CD4-positive, alpha-beta T cell treated with Interleukin-17A for 1 hour (primary cell): Measurements from ENCODE around the gene FUCA1.
"Not testable (repeated sequence)": the region's sequence is repeated elsewhere in the genome, so short reads cannot be mapped to it uniquely, and the experiment has no call there.

ENCODE experiments used
- DNase-seq: peaks from one replicate; pipeline ENCODE4 v3.0.0-alpha.2; 2020

The FUCA1 gene

DNA sequence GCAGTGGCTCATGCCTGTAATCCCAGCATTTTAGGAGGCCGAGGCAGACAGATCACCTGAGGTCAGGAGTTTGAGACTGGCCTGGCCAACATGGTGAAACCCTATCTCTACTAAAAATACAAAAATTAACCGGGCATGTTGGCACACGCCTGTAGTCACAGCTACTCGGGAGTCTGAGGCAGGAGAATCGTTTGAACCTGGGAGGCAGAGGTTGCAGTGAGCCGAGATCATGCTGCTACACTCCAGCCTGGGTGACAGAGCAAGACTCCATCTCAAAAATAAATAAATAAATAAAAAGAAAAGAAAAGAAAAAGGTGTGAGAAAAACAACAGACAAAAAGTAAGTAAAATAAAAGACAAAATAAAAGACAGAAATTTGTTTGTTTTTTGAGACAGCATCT, 33.9 kb downstream of the FUCA1 start:
- not testable (repeated sequence) for DNase-seq

DNA sequence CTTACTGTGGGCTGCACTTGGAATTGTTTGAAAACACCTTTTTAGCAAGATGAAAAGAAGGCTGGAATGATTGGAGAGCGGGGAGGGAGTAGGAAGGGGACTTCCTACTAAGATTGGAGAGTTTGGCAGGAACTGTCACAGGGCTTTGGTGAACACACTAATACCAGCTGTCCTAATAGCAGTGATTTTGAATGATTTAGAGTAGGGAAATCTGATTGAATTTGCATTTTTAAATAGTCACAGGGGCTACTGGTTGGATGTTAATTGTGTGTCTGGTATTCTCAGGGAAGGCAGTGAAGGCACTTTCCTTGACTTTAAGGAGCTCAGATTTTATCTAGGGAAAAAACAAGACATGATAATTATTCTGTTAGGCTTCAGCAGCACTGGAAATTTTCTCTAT, 40.4 kb downstream of the FUCA1 start:
- DNase-seq = no peak

DNA sequence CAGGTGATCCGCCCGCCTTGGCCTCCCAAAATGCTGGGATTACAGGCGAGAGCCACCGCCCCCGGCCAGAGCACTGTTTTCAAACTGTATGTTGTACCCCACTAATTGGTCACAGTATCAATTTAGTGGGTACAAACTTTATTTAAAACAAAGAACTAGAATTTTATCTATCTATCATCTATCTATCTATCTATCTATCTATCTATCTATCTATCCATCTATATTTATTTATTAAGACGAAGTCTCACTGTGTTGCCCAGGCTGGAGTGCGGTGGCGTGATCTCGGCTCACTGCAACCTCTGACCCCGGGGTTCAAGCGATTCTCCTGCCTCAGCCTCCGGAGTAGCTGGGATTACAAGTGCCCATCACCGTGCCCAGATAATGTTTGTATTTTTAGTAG, 41.5 kb downstream of the FUCA1 start:
- not testable (repeated sequence) for DNase-seq

DNA sequence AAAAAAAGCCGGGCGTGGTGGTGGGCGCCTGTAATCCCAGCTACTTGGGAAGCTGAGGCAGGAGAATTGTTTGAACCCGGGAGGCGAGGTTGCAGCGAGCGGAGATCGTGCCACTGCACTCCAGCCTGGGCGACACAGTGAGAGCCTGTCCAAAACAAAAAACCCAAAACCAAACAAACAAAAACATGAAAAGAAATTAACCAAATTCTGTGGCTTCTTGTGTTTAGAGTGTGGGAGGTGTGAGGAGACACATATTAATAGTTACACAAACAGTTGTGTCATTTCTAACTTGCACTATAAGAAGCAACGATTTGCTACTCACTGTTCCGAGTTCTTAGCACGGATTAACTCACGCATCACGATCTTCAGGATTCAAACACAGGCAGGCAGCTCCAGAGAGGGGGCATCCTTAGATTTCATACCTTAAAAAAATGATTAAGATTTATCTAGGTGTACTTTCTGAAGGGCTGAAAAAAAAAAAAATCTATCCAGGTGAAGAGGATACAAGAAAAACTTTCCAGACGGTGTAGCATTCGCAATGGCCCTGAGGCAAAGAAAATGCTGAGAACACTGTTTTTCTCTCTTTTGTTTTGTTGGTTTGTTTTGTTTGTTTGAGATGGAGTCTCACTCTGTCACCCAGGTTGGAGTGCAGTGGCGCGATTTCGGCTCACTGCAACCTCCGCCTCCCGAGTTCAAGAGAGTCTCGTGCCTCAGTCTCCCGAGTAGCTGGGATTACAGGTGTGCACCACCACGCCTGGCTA, 42.1 kb downstream of the FUCA1 start:
- peak; percentile 42 for DNase-seq

DNA sequence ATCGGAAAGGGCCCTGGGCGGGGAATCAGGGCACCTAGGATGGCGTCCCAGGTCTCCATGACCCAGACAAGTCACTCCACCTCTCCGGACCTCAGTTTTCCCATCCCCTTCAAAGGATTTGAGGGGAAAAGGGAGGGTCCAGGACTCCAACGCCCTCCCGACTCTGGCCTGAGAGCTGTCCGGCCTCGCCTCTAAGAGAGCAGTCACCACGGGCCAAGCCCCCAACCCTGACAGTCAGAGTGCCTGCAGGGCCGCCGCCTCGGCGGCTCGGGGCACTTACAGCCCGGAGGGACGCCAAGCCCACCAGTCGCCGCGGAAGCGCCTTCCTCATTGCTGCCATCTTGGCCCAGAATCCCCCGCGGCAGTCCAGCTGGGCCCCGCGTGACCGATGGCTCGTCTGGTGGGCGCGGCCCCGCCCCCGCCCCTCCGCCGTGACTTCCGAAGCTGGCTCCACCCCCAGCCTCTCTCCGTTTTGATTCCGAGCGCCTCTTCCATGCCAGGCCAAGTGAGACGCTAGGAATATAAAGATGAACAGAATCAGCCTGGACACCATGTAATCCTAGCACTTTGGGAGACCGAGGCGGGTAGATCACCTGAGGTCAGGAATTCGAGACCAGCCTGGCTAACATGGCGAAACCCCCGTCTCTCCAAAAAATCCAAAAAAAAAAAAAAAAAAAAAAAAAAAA, 42.9 kb downstream of the FUCA1 start, which contains the start of gene HMGCL:
Gene HMGCL (minus strand): TSS at position 354 of the 686 bp plus-strand sequence. CDS start 14 bp downstream, at position 340.
- peak; percentile 89 for DNase-seq

DNA sequence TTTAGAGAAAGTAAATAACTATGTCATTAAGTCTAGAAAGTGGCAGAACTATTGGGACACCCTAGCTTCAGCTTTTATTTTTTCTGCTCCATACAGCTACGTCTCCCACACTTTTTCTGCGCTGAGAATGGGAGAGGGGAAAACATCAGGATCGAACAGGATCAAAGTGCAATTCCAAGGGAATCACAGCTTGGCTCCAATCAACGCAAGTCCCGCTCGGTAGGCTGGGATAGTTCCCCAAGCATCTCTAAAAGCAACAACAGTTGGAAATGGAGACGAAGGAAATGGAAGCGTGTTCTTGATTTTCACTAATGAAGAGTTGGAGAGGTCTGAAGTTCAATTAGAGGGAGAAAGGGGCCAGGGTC, 43.4 kb downstream of the FUCA1 start:
- no peak for DNase-seq

DNA sequence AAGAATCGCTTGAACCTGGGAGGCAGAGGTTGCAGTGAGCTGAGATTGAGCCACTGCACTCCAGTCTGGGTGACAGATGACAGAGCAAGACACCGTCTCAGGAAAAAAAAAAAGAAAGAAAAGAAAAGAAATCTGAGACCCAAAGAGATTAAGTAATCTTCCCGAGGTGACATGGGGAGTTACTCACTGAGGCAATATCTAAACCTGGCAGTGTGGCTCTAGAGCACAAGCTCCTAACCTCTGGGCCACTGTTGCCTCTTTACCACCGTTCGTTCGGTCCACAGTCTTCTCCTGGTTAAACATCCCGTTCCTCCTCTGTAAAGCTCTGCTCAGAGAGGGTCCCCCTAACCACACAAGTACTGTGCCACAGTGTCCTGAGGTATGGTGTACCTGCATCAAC, 44.3 kb downstream of the FUCA1 start:
- DNase-seq = no peak

DNA sequence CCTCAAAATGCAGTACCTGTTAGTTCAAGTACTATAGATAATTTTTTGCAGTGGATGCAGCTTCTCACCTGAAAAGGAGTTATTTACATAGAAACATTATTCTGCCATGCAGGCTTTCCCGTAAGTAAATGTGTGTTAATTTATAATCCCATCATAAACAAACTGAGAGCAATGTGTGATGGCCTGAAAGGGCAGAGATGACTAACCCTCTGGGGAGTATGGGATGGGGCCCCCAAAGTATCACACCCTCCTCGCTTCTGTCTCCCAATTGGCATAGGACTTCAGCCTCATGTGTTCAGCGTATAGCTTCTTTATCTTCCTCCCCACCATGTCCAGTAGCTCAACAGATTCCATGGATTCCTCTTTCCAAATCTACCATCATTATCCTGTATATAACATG, 50.5 kb downstream of the FUCA1 start:
- DNase-seq = no peak

DNA sequence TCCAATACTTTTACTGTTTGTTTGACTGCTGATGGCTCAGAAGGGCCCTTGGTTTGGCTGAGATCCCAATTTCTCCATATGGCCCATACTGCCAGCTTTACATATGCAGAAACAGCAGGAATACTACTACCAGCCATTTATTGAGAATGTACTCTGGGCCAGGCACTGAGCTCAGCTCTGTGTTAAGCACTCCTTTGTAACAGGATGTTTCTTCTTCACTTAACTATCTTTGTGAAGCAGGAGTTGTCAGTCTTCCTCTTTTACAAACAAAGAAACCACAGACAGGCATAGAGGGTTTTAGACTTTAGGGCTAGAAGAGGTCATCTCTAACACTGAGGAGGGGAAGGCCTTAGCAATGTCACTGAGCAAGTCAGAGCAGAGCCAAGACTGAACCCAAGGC, 51.2 kb downstream of the FUCA1 start:
- DNase-seq = no peak

DNA sequence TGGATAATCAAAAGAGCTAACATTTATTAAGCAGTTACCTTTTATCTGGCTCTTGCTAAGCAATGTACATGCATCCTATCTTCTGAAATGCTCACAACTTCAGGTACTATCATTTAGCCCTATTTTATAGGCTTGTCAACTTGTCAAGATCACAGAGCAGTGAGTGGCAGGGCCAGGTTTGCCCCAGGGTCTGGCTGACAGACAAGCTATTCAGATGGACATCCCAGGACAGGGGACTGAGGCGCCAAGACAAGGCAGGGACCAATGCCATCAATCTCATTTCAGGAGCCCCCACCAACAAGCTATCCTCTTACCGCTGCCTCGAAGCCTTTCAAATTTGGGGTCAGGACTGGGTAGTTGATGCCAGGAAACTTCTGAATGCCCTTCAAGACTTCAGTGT, 51.7 kb downstream of the FUCA1 start:
- DNase-seq = no peak

DNA sequence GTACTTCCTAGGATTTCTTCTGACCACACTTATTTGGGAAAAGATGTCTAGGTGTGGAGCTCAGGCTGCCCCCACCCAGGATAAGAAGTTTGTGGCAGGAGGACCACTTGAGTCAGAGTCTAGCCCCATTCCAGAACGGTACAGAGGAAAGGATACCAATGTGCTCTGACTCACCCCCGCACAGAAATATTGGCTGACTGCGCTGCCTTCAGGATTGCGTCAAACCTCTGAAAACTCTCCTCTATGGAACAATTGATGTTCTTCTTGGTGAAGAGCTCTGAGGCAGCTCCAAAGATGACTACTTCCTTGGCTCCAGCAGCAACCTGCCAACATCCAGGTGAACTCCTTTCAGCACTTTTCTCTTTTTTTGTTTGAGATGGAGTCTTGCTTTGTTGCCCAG, 54.1 kb downstream of the FUCA1 start:
- no peak for DNase-seq

DNA sequence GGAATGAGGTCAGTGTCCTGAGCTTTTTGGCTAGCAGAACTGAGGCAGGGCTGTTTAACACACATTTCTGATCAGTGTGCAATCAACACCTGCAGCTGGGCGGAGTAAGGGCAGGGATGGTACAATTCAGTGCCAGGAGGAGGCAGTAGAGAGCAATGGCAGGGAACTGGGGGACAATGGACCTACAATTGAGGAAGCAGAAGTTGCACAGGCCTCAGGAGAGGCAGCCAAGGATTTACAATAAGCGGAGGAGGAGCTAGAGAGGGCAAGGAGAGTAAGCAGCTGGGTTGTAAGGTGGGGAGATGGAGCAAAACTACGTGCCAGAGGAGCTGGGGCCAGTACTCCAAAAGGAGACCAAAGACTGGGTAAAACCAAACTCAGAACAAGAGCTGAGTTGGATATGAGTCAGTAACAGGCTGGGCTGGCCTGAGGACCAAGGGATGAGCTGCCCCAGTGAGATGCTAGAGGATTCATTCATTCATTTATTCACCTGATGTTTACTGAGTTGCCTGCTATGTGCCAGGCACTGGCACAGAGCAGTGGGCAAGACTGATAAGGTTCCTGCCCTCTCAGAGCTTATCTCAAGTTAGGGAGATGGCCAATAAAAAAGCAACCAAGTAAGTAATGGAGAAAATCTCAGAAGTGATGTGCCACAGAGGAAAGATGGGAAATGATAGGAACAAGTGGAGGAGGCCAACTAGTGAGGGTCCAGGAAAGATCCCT, 57.1 kb downstream of the FUCA1 start:
- peak; percentile 70 for DNase-seq

DNA sequence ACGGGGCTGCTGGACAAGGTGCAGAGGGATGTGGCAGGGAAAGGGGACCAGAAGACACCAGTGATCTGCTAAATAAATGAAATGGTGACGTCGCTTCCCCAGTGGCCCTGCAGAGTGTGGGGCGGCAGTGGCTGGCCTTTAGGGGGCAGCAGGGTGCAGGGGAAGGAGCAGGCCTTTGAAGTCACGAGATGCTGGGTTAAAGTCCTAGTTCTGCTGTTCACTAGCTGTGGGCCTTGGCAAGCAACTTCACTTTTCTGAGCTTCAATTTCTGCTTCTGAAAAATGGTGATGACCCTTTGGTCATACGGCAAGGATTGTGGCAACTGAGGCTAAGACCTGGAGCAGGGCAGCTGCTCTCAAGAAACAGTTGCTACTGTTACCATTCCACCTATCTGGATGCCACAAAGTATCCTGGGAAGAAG, 58.3 kb downstream of the FUCA1 start:
- peak; percentile 88 for DNase-seq

DNA sequence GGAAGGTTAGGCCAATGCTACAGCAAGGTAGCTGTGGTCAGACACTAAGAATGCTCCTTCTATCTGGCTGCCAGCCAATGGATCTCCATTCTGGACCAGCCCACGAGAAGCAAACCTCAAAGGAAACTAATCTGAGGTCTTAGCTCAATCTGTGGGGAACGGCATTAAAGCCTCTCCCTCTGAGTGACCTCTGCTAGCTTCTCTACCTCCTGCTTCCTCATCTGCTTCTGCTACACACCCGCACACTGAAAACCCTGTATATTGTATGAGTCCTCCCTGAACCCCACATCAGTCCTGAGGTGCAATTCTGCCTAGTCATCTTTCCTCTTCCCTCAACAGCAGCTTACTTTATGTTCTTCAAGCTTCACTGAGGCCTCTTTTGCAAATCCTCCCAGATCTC, 60.6 kb downstream of the FUCA1 start:
- no peak for DNase-seq

DNA sequence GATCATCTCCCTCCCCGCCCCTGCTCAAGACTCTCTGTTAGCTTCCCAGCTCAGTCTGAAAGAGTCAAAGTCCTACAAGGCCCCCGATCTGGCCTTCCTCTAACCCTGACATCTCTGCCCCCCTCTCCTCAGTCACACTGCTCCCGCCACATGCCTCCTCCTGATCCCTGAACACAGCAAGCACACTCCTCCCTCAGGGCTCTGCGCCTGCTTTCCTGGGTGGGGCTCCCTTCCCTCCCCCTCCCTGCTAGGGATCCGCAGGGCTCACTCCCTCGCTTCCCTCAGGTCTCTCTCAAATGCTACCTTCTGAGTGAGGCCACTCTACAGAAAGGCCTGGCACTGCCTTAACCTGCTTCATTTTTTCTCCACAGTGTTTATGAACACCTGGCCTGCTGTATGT, 61.8 kb downstream of the FUCA1 start:
- no peak for DNase-seq

DNA sequence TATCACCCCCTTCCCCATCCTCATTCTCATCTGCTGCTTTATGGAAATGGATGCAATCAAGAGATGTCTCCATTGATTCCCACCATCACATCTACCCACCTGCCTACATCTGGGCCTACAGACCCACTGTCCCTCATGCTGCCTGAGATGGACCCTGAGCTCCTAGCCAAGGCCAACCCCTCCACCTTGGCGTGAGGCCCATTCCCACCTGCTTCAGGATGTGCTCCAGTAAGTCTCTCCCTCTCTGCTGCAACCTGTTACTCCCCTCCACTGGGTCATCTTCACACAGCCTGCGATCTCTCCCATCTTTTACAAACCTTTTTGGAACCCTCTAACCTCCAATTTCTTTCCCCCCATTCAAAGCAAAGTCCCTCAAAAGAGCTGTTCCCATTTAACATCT, 63.1 kb downstream of the FUCA1 start:
- no peak for DNase-seq

DNA sequence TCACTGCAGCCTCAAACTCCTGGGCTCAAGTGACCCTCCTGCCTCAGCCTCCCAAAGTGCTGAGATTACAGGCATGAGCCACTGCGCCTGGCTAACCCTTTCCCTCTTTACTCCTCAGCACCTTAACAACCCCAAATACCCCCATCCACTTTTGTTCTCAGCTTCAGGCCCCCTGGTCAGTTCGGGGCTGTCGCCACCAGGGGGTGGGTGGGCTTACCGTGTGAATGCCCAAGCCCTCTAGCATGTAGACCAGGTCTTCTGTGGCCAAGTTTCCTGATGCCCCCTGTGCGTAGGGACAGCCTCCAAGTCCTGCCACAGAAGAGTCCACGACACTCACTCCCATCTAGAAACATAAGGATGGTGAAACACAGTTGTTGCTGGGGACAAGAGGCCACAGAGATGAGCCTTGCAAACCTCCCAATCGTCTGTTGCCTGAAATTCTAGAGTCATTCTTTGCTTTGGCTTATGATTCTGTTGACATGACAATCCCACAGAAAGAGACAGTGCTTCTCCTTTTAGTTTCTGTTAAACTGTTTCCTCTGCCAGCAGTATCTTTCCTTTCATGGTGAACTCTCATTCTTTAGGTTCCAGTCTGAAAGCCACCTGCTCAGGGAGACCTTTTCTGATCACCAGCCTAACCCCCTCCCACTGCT, 63.8 kb downstream of the FUCA1 start:
- DNase-seq = no peak

DNA sequence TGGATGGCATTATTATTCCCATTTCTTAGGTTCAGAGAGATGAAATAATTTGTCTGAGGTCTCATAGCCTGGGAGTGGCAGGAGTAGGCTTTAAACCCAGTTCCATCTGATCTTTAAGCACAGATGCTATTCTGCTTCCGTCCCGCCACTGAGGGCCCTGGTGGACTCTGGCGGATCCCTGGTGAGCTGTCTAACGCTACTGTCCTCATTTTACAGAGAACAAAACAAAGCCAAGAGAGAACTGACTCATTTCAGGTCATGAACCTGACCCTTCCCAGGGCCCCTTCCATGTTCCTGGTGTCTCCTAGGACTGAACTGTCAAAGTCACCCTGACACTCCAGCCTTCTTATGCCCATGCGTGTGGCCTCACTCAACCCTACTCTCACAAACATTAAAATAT, 64.4 kb downstream of the FUCA1 start:
- DNase-seq = no peak

DNA sequence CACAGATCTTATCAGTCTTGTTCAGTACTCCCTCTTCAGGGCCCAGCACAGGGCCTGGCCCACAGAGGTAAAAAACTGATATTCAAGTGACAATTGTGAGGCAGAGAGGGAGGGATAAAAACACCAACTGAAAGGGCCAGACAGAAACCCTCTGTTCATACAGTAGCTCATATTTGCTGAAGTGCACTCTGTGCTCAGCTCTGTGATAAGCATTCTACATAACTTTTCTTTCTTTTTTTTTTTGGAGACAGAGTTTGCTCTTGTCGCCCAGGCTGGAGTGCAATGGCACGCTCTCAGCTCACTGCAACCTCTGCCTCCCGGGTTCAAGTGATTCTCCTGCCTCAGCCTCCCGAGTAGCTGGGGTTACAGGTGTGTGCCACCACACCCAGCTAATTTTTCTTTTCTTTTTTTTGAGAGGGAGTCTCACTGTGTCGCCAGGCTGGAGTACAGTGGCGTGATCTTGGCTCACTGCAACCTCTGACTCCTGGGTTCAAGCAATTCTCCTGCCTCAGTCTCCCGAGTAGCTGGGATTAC, 65.2 kb downstream of the FUCA1 start:
- DNase-seq = not testable (repeated sequence)

DNA sequence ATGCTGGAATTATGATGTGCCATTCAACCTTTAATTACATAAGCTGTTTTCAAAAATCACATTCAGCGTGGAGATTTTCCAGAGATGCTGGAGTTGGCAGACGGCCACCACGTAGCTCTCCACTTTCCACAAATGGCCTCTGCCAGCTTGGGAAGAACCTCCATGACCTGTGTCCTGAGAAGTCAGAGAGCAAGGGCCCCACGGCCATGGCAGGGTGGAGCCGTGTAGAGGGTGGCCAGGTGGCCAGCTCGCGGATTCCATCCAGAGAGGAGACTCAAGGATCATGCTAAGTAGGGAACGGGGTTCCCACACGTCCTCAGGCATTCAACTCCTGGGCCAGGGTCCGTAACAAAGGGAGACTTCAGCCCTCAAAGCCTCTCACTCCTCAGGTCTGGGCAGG, 66.2 kb downstream of the FUCA1 start:
- DNase-seq = no peak

DNA sequence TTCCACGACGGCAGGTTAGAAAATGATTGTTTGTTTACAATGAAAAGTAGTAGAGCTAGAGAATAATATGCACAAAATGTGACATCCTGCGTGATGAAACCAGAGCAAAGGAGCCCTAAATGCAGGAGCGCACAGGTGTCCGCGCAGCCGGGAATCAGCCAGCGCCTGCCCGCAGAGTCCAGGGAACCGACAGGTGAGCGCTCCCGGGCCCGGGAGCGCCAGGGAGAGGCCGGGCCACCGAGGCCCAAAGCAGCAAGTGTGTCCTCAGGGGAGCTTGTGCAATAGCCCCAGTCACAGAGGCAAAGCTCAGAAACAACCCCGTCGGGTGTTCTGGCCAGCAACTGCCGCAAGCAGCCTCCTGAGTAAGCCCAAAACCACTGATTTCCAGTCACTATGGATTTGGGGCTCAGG, 66.7 kb downstream of the FUCA1 start:
- DNase-seq = no peak

DNA sequence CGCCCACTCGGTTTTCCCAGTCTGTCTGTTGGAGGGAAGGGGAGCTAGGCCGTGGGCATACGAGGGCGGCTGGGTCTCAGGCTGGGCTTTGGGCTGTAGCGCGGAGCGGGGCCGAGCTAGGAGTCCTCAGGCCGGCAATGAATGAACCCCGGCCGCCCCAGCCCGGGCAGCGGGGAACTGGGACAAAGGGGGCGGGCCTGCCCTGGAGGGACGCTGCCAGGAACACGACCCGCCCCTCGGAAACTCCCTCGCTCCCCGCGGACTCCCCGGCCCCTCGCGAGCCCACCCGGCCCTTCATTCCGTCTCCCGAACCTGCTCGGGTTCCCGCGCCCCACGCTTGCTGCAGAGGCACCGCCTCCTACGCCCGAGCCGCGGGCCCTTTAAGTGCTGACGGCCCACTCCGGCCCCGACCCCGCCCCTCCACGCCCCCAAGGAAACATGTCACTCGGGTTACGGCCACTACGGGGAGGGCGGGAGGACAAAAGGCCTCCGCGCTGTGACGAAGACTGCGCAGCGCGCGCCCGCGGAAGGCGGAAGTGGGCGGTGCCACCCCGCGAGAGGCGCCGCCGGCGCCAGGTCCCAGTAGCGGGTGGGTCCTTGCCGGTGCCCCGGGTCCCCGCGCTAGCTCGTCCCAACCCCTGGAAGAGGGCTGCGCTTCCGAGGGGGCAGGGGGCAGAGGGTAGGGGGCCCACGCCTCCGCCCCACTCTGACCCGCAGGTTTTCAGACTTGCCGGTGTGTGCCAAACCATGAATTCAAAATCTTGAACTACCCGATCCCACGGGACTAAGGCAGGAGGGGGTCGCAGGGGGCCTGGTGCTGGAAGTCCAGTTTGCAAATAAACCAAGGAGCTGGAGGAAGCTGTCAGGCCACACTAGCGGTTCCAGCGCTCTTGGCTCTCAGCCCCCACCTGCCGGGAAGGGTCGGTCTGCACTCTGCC, 67.4 kb downstream of the FUCA1 start, which contains the start of gene GALE:
Gene GALE (minus strand): TSS at position 355 of the 938 bp plus-strand sequence. CDS start 1,747 bp downstream, outside the sequence.
- DNase-seq = peak; percentile 97
